Frontal cortex (tissue), 4 donors: ENCODE results near the gene CTSZ. TPM values are rescaled to one million over a fixed set of nuclear protein-coding genes. Genes with fewer than 3 reads are reported as not detected.
"Not testable (repeated sequence)": the region's sequence is repeated elsewhere in the genome, so short reads cannot be mapped to it uniquely, and the experiment has no call there.

ENCODE experiments used
- DNase-seq, 2 donors: peaks; one replicate each; pipeline ENCODE4 v3.0.0; 2012; ENCODE audit warnings: low spot score in 2 of 2
- FAIRE-seq: peaks from 2 replicates; lab custom pipeline; 2012; peaks lifted over from hg19 to GRCh38; lab: Jason Lieb, UNC
- total RNA-seq: library from RNA; depleted of rRNA; stranded (reverse); fragments of >200 nt; gene quantifications from one replicate; pipeline ENCODE4 v1.2.3, GENCODE V29; 2014
- donor health status: control.
- donor health status: control.
- donor health status: control.

The CTSZ gene
- total RNA-seq, 1 donor from 2014 or later, result 10.6 TPM

DNA sequence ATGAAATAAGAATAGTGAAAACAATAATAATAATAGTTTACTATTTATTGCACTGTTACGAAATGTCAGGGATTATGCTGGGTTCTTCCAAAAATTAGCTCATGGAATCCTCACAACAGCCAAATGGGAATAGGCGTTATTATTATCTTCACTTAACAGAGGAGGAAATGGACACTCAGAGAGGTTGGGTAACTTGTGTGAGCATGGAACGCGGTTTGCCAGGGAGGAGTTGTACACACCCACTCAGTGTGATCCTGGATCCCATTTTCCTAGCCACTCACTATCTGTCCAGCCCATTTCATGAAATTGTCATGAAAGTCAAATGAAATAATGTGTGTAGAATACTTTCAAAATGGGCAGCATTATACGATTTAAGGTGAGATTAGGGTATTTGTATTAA lies 21.4 kb downstream of the CTSZ start:
- no peak for FAIRE-seq
- peak in 1 of 2 donors; percentile 1 for DNase-seq

DNA sequence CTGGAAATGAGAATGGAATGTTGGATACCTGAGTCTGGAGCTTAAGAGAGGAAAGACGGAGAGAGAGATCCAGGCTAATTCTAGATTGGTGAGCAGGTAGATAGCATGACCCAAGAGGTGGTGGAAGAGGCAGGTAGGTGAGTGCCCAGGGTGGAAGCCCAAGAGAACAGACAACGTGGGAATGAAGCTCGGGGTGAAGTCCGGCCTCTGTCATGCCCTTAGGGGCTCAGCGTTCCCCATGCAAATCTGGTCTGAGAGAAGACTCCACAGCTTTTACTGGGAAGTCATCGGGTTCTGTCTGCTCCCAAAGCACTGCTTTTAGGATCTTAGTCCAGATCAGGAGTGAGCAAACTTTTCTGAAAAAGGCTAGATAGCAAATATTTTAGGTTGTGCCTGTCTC lies 22.4 kb downstream of the CTSZ start:
- FAIRE-seq, result no peak
- DNase-seq, result no peak

DNA sequence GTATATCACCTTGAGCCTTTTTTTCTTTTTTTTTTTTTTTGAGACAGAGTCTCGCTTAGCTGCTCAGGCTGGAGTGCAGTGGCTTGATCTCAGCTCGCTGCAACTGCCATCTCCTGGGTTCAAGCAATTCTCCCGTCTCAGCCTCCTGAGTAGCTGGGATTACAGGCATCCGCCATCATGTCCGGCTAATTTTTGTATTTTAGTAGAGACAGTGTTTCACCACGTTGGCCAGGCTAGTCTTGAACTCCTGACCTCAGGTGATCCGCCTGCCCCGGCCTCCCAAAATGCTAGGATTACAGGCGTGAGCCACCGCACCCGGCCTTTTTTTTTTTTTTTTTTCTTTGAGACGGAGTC lies 24.0 kb downstream of the CTSZ start:
- not testable (repeated sequence) for FAIRE-seq, DNase-seq

DNA sequence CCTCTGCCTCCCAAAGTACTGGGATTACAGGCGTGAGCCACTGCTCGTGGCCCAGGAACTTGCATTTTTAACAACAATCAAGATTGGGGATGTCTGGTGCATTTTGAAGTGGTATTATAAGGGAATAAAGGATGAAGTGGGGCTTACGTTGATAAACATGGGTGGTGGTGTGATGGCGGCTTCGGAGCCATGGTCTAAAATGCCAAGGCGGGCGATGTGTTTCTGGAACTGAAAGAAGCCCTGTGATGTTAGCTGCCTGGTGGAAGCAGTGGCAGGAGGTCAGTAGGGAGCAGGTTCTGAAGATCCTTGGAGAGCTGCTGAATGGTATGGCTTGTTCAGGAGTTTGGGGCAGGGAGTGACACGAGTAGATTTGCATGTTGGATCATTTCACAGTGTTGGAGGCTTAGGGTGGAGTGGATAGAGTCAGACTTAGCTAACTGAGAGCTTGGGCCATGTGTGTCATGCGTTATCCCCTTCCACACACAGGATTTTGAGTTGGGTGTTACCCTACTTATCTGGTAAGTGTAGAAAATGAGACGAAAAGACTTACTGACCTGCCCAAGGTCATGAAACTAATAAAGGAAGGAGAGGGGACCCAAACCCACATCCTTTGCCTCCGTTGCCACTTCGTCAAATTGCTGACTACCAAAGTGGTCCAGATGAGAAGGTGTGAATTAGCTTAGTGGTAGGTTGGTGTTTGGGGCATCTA lies 24.5 kb downstream of the CTSZ start:
- DNase-seq, result no peak
- FAIRE-seq, result no peak

DNA sequence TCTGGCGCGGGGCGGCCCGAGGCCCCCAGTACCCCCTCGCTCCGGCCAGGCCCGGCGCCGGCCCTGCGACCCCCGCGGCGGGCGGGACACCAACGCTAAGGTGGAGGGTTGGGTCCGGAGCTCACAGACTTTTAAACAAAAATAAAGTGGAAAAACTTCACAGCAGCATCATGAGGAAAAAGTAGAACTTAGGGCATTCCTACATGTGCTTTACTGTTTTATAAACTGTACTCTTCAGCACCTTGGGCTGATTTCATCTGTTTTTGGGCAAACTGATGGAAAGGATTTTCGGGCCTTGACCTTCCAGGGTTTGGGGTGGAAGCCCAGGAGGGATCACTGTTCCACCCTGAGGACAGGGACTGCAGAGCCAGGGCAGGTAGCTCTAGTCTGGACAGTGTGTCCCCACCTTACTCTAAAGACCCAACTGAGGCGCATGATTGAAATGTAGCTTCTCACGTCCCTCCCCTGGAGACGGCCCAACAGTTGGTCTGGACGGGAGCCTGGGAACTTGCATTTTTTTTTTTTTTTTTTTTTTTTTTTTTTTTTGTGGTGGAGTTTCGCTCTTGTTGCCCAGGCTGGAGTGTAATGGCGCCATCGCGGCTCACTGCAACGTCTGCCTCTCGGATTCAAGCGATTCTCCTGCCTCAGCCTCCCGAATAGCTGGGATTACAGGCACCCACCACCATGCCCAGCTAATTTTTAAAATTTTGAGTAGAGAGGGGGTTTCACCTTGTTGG lies 25.3 kb downstream of the CTSZ start:
- no peak for DNase-seq
- FAIRE-seq, result no peak

DNA sequence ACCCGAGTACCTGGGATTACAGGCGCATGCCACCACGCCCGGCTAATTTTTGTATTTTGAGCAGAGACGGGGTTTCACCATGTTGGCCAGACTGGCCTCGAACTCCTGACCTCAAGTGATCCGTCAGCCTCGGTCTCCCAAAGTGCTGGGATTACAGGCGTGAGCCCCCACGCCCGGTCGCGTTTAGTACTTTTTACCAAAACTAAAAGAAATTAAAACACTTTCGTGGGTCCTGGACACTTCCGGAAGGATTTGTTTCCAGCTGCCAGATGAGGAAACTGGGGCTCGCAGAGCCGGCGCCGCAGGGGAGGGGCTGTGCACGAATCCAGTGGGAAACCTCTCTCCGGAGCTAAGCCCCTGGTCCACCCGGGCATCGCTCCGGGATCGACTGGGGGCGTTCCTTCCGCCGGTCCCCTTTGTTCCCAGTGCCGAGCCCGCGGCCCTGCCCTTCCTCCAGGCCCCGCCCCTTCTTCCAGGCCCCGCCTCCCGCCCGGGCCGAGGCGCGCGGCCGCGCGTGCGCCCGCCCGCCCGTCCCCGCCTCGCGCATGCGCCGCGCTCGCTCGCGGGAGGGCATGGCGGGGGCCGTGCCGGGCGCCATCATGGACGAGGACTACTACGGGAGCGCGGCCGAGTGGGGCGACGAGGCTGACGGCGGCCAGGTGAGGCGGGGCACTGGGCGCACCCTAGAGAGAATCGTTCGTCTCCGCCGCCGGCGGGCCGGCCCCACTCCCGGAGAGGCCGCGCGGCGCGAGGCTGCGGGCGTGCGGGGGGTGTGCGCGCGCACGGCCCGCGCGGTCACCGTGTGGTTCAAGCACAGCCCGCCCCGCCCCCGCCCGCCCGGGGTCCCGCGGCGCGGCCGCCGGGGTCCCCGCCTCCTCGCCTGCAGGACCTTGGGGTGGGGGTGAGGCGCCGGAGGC lies 26.1 kb downstream of the CTSZ start, which contains the start of gene NELFCD:
Gene NELFCD (plus strand): TSS at position 546 of the 917 bp plus-strand sequence. CDS start 54 bp downstream, at position 600.
- DNase-seq (peak; percentile 97 to 99), FAIRE-seq (no peak)

DNA sequence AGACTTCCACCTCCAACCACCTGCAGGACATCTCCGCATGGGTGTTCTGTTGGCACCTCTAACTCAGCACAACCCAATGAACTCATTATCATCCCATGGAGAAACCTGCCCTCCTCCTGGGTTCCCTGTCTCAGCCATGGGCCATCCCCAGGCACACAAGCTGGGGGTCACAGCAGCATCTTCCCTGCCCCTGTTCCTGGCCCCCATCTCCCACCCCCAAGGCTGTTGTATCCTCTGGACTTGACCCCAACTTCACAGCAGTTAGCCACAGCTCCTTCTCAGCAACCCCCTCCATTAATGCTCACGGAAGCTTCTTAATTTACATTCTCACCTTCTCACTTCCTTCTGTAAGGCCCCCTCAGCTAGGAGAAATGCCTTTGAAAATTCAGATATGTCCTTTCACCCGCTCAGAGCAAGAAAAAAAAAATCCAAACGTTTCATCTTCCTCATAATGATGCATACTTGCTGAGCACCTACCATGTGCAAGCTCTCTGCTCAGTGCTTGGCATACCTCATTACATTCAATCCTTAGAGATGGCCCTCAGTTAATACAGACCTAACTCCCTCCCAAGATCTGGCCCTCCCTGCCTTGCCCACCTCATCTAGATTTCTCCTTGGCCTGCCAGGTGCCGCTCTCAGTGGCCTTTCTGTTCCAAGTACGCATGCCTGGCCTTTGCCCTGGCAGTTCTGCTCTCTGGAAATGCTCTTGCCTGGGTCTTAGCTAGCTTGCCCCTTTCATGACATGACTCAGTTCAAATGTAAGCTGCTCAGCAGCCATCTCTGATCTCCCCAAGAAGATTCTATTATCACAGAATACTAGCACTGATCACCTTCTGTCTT lies 28.5 kb downstream of the CTSZ start:
- FAIRE-seq, result no peak
- DNase-seq, result no peak

DNA sequence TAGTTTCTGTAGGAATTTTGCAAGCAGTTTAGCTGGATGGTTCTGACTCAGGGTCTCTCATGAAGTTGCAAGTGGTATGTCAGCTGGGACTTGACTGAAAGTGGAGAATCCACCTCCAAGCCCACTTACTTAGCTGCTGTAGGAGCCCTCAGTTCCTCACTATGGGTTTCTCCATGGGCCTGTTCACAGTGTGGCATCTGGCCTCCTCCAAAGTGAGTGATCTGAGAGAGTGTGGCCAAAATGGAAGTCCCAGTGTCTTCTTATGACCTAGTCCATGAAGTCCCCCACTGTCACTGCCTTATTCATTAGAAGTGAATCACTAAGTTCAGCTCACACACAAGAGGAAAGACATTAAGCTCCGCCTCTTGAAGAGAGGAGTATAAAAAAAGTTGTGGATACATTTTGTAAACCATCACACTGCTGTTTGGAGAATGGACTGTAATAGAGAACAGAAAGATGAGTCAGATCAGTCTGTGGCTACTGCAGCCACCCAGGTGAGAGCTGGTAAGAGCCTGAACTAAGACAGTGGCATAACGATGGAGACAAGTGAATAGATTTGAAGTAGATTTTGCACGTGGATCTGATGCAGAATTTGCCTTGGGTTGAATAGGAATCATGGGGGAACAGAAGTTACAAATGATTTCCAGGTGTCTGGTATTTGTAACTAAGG lies 30.9 kb downstream of the CTSZ start:
- FAIRE-seq (no peak), DNase-seq (no peak)

DNA sequence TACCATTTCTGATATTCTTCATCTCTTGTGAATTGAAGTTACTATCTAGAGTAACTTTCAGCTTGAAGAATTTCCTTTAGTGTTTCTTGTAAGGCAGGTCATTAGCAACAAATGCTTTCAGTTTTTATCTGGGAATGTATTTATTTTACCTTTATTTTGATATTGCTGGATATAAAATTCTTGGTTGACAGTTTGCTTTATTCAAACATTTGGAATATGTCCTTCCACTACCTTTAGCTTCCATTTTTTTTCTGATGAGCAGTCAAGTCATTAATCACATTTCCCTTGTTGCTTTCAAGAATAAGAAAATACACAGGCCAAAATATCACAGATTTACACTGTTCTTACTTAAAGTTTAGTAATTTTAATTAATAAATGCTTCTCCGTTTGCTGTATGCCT lies 31.7 kb downstream of the CTSZ start:
- FAIRE-seq (no peak), DNase-seq (no peak)

DNA sequence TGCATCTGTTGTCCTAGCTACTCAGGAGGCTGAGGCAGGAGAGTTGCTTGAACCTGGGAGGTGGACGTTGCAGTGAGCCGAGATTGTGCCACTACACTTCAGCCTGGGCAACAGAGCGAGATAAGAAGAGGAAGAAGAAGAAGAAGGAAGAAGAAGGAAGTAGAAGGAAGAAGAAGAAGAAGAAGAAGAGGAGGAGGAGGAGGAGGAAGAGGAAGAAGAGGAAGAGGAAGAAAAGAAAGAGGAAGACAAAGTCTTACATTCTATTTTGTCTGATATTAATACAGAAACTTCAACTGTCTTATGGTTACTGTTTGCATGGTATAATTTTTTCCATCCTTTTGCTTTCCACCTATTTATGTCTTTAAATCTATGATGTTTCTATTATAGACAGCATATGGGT lies 33.2 kb downstream of the CTSZ start:
- no peak for FAIRE-seq
- DNase-seq, result no peak

DNA sequence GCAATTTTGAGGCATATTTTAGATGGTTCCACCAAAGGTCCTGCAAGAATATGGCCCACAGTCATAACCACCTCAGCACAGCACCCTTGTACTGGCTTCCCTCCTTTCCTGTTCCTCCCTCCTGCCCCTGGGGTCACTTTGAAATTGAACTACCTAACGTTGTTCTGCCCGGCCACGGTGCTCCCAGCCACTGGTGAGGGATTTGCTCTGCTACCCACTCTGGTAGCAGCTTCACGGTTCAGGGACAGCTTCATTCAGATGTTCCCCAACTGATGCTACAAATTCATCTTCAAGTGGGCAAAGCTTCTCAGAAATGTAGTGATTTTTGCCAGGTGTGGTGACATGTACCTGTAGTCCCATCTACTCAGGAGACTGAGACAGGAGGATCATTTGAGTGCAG lies 33.9 kb downstream of the CTSZ start:
- FAIRE-seq, result no peak

DNA sequence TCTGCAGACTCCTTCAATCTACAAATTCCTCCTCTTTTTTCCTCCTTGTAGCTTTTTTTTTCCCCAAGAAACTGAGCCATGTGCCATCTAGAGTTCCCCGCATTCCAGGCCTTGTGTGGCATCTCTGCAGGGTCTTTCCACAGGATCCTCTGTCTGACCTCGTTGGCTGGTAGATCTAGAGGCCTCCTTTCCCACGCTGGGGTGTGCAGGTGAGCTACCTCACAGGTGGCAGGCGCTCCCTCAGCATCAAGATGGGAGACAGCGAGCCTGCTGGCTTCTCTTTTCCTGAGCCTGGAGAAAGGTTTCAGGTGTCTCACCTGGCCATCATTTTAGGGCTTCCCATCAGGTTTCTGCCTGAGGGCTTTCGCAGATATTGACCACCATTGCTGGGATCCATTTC lies 35.6 kb downstream of the CTSZ start:
- DNase-seq (no peak), FAIRE-seq (no peak)

More for the DNA sequence above, 33.9 kb downstream of the CTSZ start:
- DNase-seq, result no peak

DNA sequence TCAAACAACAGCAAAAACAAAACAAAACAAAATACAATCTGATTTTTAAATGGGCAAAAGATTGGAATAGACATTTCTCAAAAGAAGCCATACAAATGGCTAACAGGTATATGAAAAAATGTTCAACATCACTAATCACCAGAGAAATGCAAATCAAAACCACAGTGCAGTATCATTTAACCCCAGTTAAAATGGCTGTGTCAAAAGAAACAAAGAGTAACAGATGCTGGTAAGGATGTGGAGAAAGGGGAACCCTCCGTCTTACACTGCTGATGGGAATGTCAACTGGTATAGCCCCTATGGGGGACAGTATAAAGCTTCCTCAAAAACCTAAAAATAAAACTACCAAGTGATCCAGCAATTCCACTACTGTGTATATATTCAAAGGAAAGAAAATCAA lies 36.9 kb downstream of the CTSZ start:
- DNase-seq (no peak), FAIRE-seq (no peak)

DNA sequence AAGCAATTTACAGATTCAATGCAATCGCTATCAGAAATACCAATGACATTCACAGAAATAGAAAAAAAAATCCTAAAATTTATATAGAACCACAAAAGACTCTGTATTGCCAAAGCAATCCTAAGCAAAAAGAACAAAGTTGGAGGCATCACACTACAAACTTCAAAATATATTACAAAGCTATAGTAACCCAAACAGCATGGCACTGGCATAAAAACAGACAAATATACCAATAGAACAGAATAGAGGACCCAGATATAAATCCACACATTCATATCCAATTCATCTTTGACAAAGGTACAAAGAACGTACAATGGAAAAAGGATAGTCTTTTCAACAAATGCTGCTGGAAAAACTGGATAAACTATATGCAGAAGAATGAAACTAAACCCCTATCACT lies 37.6 kb downstream of the CTSZ start:
- no peak for DNase-seq
- no peak for FAIRE-seq

DNA sequence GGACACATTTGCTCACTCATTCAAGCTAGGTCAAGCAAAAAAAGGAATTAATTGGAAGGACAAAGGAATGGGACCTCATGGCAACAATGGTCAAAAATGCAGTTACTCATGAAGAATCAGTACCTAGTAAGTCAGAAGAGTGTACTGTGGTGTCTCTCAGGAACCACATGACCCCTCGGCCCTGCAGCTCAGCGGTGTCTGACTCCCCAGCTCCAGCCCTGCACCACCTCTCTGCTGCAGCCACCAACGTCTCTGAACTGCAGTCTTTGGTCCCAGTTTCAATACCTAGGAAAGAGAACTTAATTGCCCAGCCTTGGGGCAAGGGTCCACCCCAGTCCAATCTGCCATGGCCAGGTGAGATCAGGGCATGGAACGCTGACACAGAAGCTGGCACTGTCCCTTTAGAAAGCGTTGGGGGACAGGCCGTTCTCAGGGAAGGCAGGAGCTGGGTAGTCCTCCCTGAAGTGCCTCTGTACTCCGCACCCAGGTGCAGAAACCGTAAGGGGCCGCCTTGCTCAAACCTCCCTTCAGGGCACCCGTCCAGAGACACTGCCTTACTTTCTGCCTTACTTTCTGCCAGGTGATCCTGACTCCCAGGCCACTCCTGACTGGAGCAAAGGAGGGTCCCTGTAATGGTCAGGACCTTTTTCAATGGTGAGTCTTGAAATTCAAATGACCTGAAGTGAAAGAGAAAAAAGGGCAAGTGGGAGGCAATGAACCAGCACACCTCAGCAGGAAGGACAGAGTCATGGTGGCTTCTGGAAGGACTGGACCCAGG lies 39.2 kb downstream of the CTSZ start:
- FAIRE-seq (no peak), DNase-seq (no peak)

DNA sequence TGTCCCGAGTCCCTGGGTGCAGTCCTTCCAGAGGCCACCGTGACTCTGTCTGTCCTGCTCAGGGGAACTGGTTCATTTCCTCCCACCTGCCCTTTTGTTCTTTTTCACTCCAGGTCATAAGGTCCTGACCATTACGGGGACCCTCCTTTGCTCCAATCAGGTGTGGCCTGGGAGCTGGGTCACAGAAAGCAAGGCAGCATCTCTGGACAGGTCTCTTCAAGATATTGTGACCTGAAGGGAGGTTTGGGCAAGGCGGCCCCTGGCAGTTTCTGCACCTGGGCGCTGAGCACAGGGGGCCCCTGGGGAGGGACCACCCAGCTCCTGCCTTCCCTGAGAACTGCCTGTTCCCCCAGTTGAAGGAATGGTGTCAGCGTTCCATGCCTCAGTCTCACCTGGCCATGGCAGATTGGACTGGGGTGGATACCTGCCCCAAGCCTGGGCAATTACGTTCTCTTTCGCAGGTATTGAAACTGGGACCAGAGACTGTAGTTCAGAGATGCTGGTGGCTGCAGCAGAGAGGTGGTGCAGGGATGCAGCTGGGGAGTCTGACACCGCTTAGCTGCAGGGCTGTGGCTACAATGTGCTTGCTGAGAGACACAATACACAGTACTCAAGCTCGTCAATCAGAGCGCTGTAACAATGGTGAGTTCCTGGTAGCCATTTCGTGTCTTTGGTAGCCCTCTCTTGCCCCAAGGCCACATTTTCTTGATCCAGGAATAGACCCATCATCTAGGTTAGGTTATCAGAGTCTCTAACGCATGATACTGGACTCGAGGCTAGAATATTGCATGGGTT lies 41.6 kb downstream of the CTSZ start:
- FAIRE-seq (no peak), DNase-seq (no peak)

DNA sequence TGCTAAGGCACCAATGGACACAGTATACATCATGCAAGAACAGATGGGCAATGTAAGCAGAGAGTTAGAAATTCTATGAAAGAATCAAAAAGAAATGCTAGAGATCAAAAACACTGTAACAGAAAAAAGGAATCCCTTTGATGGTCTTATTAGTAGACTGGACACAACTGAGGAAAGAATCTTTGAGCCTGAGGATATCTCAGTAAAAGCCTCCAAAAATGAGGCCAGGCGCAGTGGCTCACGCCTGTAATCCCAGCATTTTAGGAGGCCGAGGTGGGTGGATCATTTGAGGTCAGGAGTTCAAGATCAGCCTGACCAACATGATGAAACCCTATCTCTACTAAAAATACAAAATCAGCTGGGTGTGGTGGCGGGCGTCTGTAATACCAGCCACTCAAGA lies 43.1 kb downstream of the CTSZ start:
- FAIRE-seq, result not testable (repeated sequence)

More for the DNA sequence above, 43.1 kb downstream of the CTSZ start:
- not testable (repeated sequence) for DNase-seq
